CMK (cell line): ENCODE data around the gene SRP14.

Source experiments
- DNase-seq: peaks from one replicate; pipeline ENCODE4 v3.0.0-alpha.2; 2010; ENCODE audit warnings: low read depth

SRP14 gene

GRCh38 chr15:40067921-40068624, 29.1 kb upstream of the SRP14 start:
- DNase-seq: no peak

- DNase-seq: no peak
These were observed 27.6 kb upstream of the SRP14 start for GRCh38 chr15:40066589-40066988.

GRCh38 chr15:40065166-40065565, 26.2 kb upstream of the SRP14 start:
- no peak for DNase-seq

- no peak for DNase-seq
These were observed 25.4 kb upstream of the SRP14 start for GRCh38 chr15:40064231-40064894.

GRCh38 chr15:40063563-40064011, 24.6 kb upstream of the SRP14 start:
- no peak for DNase-seq

GRCh38 chr15:40062816-40063562, 24.0 kb upstream of the SRP14 start:
- no peak for DNase-seq

- no peak for DNase-seq
These were observed 22.4 kb upstream of the SRP14 start for GRCh38 chr15:40061212-40061901.

GRCh38 chr15:40060236-40060961, 21.4 kb upstream of the SRP14 start:
- DNase-seq: no peak

GRCh38 chr15:40059821-40060220, 20.8 kb upstream of the SRP14 start:
- no peak for DNase-seq

- DNase-seq: no peak
These were observed 19.6 kb upstream of the SRP14 start for GRCh38 chr15:40058476-40059140.

GRCh38 chr15:40055576-40056293, 16.8 kb upstream of the SRP14 start:
- no peak for DNase-seq

- DNase-seq: no peak
These were observed 16.0 kb upstream of the SRP14 start for GRCh38 chr15:40054855-40055575.

GRCh38 chr15:40054605-40054854, 15.5 kb upstream of the SRP14 start:
- DNase-seq: no peak

- DNase-seq: no peak
These were observed 15.0 kb upstream of the SRP14 start for GRCh38 chr15:40053831-40054604.

GRCh38 chr15:40053079-40053830, 14.3 kb upstream of the SRP14 start:
- DNase-seq: no peak

GRCh38 chr15:40052604-40053003, 13.6 kb upstream of the SRP14 start:
- no peak for DNase-seq

- no peak for DNase-seq
These were observed 12.8 kb upstream of the SRP14 start for GRCh38 chr15:40051616-40052415.
